Activated T-cell treated with anti-CD3 and anti-CD28 coated beads for 24 hours (primary cell): ENCODE data around the gene HIVEP2.
A peak's percentile ranks its signal among the peaks of the same experiment; 100 is the strongest.
"Not testable (repeated sequence)": the region's sequence is repeated elsewhere in the genome, so short reads cannot be mapped to it uniquely, and the experiment has no call there.

ENCODE experiments used
- DNase-seq: peaks from one replicate; pipeline ENCODE4 v3.0.0-alpha.2; 2020; ENCODE audit warnings: low read depth

The HIVEP2 gene

DNA sequence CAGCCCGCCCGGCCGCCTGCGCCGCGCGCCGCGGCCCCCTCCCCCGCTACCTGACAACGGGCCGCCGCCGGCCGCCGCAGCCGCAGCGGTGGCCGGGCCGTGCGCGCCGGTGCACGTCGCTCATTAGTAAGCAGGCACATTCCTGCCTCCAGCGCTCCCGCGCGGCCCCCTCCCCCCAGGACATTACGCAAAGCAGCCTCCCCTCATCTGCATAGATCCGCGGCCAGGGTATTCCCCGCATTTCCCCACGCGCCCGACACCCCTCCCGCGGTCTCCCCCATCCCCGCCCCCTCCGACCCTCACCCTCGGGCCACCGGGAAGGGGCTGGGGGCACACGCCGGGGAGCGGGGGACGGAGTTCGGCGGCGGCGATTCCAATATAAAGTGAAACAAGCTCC lies at the start of gene HIVEP2:
Gene HIVEP2 (minus strand): TSS at position 128 of the 397 bp plus-strand sequence. CDS start 170,438 bp downstream, outside the sequence.
- DNase-seq: peak; percentile 84

DNA sequence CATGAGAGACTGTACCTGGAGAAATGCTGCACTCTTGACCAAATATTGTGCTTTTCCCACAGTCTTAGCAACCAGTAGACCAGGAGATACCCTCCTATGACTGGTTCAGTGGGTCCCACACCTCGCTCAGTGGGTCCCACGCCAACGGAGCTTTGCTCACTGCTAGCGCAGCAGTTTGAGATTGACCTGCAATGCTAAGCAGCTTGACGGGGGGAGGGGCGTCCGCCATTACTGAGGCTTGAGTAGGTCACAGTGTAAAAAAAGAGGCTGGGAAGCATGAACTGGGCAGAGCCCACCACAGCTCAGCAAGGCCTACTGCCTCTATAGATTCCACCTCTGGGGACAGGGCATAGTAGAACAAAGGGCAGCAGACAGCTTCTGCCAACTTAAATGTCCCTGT lies 49.0 kb upstream of the HIVEP2 start:
- no peak for DNase-seq

DNA sequence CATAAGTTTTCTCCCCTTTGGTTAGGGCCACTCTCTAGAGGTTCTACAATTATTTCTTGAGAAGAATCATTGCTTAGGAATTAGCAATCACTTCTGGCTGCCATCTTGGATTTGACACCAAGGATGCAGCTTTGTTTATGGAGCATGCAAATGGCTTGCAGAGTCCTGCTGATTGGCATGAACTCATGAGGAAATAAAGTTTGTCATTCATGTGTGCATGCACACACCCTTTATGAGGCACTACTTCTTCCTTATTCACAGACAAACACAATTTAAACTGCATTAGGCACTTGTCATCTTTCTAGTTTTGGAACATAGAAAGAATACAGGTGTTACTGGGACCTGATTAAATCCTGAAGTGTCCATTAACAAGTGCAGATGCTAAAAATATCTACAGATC lies 42.5 kb upstream of the HIVEP2 start:
- no peak for DNase-seq

DNA sequence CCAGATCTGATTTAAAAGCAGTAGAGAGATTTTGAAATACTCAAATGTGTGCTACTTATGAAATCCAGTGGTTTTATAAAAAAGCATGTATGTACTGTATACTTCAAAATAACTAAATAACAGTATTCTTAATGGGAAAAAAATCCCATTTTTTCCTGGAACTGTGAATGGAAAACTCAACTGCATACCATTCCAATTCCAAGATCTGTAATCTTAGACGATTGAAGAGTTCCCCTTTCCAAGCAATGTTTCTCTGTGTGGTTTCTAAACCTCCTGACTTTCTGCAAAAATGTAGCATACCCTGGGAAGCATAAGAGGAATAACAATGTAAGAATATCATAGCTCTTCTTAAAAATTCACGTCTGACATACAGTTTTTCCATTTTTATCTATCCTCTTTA lies 40.3 kb upstream of the HIVEP2 start:
- DNase-seq: no peak

- no peak for DNase-seq
Observed at GRCh38 chr6:142984386-142984785, 39.4 kb upstream of the HIVEP2 start.

DNA sequence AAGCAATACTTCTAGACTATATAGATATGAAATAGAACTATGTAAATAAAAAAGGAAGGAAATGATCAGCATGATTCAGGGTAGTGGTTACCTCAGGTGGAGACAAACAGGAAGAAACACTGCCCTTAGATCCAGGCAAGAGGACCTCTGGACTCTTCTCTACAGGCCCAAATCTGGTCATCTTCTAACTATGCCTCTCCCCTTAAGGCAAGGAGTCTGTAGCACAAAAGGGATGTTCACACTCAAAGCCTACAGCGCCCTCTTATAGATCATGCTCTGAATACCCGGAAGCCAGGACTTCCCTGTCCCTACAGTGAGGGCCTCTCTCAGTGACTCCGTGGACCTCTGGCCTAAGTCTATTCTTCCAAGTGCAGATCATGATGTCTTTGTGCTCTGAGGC lies 30.4 kb upstream of the HIVEP2 start:
- no peak for DNase-seq

DNA sequence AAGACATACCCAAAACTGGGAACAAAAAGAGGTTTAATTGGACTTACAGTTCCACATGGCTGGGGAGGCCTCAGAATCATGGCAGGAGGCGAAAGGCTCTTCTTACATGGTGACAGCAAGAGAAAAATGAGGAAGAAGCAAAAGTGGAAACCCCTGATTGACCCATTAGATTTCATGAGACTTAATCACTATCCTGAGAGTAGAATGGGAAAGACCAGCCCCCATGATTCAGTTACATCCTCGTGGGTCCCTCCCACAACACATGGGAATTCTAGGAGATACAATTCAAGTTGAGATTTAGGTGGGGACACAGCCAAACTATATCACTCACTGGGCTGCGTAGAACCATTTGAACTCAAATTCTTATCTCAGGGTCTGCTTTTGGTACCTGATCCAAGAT lies 26.0 kb upstream of the HIVEP2 start:
- not testable (repeated sequence) for DNase-seq

- no peak for DNase-seq
Observed at GRCh38 chr6:142968601-142969000, 23.6 kb upstream of the HIVEP2 start.

DNA sequence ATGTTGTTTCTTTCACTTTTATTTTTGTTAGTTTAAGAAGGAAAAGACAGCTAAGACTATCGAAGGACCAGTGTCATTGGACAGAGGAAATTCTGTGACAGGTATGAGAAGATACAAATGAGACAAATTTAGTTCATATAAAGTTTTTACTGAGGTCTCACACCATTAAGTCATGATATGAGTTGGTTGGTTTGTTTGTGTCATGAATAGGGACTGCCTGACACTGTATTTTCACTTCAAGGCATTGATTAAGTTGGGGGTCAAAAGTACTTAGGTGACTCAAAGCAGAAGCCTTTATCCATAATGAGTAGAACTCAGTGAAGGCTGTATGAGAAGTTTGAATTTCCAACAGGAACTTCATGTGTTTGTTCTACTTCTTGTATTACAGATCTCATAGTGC lies 21.3 kb upstream of the HIVEP2 start:
- DNase-seq: no peak

DNA sequence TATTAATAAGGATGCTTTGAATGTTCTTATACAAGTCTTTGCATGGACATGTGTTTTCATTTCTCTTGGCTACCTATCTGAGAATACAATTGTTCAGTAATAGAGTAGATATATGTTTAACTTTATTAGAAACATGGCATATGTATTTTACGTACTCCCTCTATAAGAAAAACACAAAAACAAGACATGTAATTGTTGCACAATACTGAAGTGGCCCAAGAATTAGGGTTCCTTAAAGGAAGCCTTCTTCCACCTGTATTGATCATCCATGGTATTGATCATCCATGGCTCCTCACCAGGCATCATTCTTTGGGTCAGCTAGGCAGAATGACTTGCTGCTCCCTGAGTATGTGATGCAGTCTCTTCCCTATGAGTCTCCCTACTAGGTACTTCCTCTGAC lies 20.2 kb upstream of the HIVEP2 start:
- no peak for DNase-seq

- no peak for DNase-seq
Observed at GRCh38 chr6:142960098-142960497, 15.1 kb upstream of the HIVEP2 start.

DNA sequence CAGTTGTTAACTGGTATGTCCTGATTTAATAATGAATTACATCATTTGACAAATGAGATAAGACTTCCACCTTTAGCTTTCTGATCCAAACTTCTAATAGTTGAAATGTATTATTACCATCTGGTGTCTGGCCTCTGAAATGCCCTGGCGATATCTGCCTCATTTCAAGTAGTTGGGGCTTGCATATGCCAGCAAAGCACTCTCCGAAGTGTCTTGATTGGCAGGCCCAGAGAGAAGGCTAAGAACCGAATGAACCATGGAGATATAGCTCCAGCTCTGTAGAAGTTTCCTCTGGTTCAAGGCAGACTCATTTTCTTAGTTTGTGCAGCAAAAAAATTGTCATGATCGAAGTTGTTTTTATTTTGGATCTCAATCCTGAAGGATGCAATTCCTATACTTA lies 13.4 kb upstream of the HIVEP2 start:
- no peak for DNase-seq

DNA sequence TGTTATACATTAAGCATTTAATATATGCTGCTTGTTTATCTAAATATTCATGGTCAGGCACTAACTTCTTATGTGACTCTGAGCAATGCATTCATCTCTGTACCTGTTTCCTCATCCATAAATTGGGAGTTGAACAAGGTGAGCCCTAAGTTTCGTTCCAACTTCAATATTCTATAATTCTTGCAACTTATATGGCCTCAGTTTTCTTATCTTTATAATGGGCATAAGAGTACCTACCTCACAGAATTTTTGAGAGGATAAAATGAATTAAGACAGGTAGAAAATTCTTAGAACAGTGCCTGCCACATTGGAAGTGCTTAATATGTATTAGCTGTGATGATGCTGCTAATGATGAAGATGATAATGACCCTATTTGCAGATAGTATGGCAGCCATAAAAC lies 11.8 kb upstream of the HIVEP2 start:
- DNase-seq: no peak

- no peak for DNase-seq
Observed at GRCh38 chr6:142954844-142955243, 9.9 kb upstream of the HIVEP2 start.

- DNase-seq: no peak
Observed at GRCh38 chr6:142953373-142954273, 8.6 kb upstream of the HIVEP2 start.

GRCh38 chr6:142952614-142953013 lies 7.6 kb upstream of the HIVEP2 start:
- no peak for DNase-seq

- no peak for DNase-seq
Observed at GRCh38 chr6:142950291-142950690, 5.3 kb upstream of the HIVEP2 start.

DNA sequence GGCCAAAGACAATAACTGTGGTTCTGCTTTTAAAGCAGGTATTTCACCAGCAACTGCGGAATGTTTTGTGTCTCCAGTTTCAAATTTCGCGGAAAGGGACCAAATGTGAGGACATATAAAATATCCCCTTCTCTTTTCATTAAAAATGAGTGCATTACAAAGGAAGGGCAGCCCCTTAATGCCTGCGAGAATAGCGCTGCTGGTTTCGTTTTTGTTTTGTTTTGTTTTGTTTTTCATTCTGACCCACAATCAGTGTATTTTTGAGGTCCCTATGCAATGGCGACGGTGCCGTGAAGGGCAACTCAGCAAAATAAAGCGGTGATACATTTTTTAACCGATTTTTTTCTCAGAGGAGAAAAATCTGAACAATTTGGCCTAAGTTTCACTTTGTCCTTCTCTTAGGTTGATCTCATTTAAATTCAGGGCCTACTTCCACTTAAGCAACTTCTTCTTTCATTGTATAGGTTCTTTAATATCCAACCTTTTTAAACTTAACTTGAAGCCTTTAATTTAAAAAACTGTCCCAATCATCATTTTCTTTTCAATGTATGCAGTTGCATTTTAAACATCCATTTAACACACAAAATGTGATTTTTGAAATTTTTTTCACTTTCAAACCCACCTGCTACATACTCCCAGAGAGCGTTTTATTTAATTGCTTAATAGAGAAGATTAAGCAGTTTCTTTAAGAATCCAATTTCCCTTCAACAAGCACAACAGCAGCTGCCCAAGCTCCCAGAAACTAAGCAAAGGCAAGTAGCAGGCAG lies 2.9 kb upstream of the HIVEP2 start:
- no peak for DNase-seq

- peak; percentile 69 for DNase-seq
Observed at GRCh38 chr6:142946924-142947713, 2.1 kb upstream of the HIVEP2 start.

DNA sequence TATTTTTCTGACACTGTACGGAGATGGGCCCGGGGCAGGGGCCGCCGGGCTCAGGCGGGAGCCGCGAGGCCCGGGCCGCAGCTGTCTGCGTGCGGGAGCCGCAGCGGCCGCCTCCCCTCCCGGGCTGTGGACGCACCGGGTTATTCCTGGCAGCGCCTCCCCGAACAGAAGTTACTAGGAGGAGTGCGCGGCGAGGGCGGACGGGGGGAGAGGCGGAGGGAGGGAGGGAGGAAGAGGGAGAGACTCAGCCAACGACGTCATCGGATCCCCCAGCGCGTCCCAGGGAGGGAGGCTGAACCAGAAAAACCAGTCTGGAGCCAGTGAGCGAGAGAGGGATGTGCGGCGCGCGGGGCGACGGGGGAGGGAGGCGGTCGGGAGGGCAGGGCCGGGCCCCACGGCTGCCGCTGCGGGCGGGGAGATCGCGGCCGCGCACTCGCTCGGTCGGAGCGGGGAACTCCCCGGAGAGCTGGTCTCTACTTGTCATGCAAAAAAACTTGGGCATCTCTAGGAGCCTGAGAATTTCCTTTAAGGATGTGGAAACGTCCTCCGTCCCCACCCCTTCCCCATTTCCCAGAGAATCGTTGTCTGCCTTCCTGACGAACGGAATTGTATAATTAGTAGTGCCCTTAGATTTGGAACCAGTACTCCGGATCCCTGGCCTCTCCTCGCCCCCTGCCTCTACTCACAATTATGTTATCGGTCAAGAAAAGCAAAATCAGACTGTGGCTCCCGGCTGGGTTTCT lies 1.4 kb upstream of the HIVEP2 start:
- peak; percentile 87 for DNase-seq

- DNase-seq: peak; percentile 28
Observed at GRCh38 chr6:142945446-142946180, 637 bp upstream of the HIVEP2 start.
